ENCODE data around the gene WDR6. TPM values are rescaled to one million over a fixed set of nuclear protein-coding genes. Genes with fewer than 3 reads are reported as not detected.

WDR6 gene
- total and polyA plus RNA-seq, 2 experiments from 2014 or later: 76.5 to 156 TPM

DNA sequence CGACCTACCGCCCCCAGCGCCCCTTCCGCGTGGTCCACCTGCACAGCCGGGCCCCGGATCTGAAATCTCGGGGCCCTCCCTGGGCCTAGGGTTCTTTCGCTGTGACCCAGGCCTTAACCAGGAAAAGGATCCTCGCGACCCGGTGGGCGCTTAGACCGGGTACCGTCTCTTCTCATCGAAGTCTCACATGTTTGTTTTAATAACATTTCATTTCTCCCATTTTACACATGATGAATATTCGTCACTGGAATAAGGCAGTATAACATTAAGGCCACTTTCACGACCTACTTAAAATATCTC lies 11.5 kb downstream of the WDR6 start (continued):
- TF ChIP-seq, protein P1, sequence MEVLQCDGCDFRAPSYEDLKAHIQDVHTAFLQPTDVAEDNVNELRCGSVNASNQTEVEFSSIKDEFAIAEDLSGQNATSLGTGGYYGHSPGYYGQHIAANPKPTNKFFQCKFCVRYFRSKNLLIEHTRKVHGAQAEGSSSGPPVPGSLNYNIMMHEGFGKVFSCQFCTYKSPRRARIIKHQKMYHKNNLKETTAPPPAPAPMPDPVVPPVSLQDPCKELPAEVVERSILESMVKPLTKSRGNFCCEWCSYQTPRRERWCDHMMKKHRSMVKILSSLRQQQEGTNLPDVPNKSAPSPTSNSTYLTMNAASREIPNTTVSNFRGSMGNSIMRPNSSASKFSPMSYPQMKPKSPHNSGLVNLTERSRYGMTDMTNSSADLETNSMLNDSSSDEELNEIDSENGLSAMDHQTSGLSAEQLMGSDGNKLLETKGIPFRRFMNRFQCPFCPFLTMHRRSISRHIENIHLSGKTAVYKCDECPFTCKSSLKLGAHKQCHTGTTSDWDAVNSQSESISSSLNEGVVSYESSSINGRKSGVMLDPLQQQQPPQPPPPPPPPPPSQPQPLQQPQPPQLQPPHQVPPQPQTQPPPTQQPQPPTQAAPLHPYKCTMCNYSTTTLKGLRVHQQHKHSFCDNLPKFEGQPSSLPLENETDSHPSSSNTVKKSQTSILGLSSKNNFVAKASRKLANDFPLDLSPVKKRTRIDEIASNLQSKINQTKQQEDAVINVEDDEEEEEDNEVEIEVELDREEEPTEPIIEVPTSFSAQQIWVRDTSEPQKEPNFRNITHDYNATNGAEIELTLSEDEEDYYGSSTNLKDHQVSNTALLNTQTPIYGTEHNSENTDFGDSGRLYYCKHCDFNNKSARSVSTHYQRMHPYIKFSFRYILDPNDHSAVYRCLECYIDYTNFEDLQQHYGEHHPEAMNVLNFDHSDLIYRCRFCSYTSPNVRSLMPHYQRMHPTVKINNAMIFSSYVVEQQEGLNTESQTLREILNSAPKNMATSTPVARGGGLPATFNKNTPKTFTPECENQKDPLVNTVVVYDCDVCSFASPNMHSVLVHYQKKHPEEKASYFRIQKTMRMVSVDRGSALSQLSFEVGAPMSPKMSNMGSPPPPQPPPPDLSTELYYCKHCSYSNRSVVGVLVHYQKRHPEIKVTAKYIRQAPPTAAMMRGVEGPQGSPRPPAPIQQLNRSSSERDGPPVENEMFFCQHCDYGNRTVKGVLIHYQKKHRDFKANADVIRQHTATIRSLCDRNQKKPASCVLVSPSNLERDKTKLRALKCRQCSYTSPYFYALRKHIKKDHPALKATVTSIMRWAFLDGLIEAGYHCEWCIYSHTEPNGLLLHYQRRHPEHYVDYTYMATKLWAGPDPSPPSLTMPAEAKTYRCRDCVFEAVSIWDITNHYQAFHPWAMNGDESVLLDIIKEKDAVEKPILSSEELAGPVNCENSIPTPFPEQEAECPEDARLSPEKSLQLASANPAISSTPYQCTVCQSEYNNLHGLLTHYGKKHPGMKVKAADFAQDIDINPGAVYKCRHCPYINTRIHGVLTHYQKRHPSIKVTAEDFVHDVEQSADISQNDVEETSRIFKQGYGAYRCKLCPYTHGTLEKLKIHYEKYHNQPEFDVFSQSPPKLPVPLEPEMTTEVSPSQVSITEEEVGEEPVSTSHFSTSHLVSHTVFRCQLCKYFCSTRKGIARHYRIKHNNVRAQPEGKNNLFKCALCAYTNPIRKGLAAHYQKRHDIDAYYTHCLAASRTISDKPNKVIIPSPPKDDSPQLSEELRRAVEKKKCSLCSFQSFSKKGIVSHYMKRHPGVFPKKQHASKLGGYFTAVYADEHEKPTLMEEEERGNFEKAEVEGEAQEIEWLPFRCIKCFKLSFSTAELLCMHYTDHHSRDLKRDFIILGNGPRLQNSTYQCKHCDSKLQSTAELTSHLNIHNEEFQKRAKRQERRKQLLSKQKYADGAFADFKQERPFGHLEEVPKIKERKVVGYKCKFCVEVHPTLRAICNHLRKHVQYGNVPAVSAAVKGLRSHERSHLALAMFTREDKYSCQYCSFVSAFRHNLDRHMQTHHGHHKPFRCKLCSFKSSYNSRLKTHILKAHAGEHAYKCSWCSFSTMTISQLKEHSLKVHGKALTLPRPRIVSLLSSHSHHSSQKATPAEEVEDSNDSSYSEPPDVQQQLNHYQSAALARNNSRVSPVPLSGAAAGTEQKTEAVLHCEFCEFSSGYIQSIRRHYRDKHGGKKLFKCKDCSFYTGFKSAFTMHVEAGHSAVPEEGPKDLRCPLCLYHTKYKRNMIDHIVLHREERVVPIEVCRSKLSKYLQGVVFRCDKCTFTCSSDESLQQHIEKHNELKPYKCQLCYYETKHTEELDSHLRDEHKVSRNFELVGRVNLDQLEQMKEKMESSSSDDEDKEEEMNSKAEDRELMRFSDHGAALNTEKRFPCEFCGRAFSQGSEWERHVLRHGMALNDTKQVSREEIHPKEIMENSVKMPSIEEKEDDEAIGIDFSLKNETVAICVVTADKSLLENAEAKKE (CRISPR knock-in tag; IDR thresholded peaks at IDR 0.05): no peak
- no peak for TF ChIP-seq STAT1 (IDR thresholded peaks at IDR 0.05; ENCODE audit: unreplicated experiment)
- TF ChIP-seq, protein P2, sequence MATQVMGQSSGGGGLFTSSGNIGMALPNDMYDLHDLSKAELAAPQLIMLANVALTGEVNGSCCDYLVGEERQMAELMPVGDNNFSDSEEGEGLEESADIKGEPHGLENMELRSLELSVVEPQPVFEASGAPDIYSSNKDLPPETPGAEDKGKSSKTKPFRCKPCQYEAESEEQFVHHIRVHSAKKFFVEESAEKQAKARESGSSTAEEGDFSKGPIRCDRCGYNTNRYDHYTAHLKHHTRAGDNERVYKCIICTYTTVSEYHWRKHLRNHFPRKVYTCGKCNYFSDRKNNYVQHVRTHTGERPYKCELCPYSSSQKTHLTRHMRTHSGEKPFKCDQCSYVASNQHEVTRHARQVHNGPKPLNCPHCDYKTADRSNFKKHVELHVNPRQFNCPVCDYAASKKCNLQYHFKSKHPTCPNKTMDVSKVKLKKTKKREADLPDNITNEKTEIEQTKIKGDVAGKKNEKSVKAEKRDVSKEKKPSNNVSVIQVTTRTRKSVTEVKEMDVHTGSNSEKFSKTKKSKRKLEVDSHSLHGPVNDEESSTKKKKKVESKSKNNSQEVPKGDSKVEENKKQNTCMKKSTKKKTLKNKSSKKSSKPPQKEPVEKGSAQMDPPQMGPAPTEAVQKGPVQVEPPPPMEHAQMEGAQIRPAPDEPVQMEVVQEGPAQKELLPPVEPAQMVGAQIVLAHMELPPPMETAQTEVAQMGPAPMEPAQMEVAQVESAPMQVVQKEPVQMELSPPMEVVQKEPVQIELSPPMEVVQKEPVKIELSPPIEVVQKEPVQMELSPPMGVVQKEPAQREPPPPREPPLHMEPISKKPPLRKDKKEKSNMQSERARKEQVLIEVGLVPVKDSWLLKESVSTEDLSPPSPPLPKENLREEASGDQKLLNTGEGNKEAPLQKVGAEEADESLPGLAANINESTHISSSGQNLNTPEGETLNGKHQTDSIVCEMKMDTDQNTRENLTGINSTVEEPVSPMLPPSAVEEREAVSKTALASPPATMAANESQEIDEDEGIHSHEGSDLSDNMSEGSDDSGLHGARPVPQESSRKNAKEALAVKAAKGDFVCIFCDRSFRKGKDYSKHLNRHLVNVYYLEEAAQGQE (IDR thresholded peaks at IDR 0.05; ENCODE audit: unreplicated experiment): no peak

DNA sequence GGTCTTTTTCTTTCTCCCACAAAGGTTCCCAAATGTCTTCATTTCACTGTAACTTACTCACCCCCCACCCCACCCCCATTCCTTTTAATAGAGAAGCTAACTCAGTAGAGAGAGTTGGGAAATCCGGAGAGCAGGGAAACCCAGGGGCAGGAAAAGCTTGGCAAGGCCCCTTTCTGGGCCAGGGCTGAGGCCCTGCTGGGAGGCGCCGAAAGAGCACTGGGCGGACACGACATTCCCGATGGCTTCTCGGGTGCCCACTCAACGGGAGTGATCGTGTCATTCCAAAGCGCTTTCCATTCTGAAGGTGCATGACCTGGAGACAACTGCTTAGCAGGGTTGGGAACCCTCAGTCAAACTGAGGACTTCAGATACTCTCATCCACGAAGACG lies 12.7 kb downstream of the WDR6 start:
- DNase-seq (ENCODE audit: low spot score) (no peak), ATAC-seq (no peak)
- Histone ChIP-seq H3K9me2 (ENCODE audit: insufficient read depth) (no peaks in the 10 kb centered on the region), H2AFZ (no peak overlapping the region; the same call in 1 of the 2 replicates), H3K36me3 (ENCODE audit: insufficient read depth) (peaks cover 23% of the 10 kb centered on the region), H3K4me3 (peak overlapping the region; percentile 97), H3K4me2 (peak overlapping the region; percentile 99), H3K27me3 (ENCODE audit: insufficient read depth) (no peaks in the 10 kb centered on the region), H3K27ac (ENCODE audit: low read depth) (no peak overlapping the region), H4K20me1 (replicated peaks; ENCODE audit: insufficient read depth) (peaks cover 14% of the 10 kb centered on the region), H3K4me1 (ENCODE audit: insufficient read depth) (peaks cover 27% of the 10 kb centered on the region; the same call in 1 of the 2 replicates), H3K79me2 (replicated peaks; ENCODE audit: insufficient read depth) (peaks cover 18% of the 10 kb centered on the region), H3F3A (replicated peaks; ENCODE audit: low read depth) (peaks cover 51% of the 10 kb centered on the region)
- Mint-ChIP-seq H3K4me1 (peaks cover 24% of the 10 kb centered on the region), H3K9me3 (no peaks in the 10 kb centered on the region; the same call in 2 of the 3 replicates), H3K36me3 (ENCODE audit: low read depth) (peaks cover 49% of the 10 kb centered on the region), H3K27ac (peak overlapping the region; percentile 81; the same call in 1 of the 2 replicates), H3K27me3 (ENCODE audit: insufficient read depth, low read depth, poor library complexity) (peaks cover 32% of the 10 kb centered on the region), H3K4me3 (peak overlapping the region; percentile 93)
- no peak for TF ChIP-seq NANOG (IDR thresholded peaks at IDR 0.05; ENCODE audit: borderline replicate concordance)
- TF ChIP-seq, protein P3, sequence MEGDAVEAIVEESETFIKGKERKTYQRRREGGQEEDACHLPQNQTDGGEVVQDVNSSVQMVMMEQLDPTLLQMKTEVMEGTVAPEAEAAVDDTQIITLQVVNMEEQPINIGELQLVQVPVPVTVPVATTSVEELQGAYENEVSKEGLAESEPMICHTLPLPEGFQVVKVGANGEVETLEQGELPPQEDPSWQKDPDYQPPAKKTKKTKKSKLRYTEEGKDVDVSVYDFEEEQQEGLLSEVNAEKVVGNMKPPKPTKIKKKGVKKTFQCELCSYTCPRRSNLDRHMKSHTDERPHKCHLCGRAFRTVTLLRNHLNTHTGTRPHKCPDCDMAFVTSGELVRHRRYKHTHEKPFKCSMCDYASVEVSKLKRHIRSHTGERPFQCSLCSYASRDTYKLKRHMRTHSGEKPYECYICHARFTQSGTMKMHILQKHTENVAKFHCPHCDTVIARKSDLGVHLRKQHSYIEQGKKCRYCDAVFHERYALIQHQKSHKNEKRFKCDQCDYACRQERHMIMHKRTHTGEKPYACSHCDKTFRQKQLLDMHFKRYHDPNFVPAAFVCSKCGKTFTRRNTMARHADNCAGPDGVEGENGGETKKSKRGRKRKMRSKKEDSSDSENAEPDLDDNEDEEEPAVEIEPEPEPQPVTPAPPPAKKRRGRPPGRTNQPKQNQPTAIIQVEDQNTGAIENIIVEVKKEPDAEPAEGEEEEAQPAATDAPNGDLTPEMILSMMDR (conservative IDR thresholded peaks at IDR 0.05; ENCODE audit: low read depth in 2 of 2): no peak
